ENCODE data around the gene ZBED1. TPM values are rescaled to one million over a fixed set of nuclear protein-coding genes. Genes with fewer than 3 reads are reported as not detected.
"Not testable (repeated sequence)": the region's sequence is repeated elsewhere in the genome, so short reads cannot be mapped to it uniquely, and the experiment has no call there.

ZBED1 gene
- total and polyA plus RNA-seq, 4 donors, result 13.5 to 36.7 (median 32.0) TPM

DNA sequence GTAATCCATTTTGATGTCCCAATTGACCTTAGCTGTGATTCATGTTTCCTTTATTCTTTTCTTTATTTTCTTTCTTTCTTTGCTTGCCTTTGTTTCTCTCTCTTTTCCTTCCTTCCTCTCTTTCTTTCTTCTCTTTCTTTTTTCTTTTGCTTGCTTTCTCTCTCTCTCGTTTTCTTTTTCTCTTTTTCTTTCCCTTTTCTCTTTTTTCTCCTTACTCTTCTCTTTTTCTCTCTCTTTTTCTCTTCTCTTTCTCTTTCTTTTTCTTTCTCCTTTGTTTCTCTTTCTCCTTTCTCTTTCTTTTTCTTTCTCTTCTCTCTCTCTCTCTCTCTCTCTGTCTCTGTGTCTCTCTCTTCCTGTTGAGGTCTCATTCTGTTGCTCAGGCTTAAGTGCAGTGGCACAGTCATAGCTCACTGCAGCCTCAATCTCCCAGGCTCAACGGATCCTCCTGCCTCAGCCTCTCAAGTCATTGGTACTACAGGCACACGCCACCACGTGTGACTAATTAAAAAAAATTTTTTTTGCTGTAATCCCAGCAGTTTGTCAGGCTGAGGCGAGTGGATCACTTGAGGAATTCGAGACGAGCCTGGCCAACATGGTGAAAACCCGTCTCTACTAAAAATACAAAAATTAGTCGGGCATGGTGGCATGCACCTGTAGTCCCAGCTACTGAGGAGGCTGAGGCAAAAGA is 8.0 kb upstream of the ZBED1 start:
- DNase-seq (no peak), ATAC-seq (ENCODE audit: insufficient read depth, low FRiP score) (no peak)
- peaks cover 0 to 3% (median 0%) of the 10 kb centered on the region in 4 donors for H3K9me3 ChIP-seq (ENCODE audit: control insufficient read depth in 4 of 4, insufficient read depth in 3 of 4, low read length in 3 of 4)
- no peak overlapping the region for H3K9ac ChIP-seq (ENCODE audit: insufficient read depth in 1 of 2, low read length in 2 of 2)
- H3K27ac ChIP-seq (ENCODE audit: low read depth in 1 of 2, low read length in 1 of 2), result no peak overlapping the region
- H3K27me3 ChIP-seq (ENCODE audit: control insufficient read depth in 3 of 3, insufficient read depth in 3 of 3, low read length in 2 of 3), result no peaks in the 10 kb centered on the region
- H3K36me3 ChIP-seq (ENCODE audit: control insufficient read depth in 4 of 4, insufficient read depth in 4 of 4, low read length in 4 of 4), result no peaks in the 10 kb centered on the region
- 88 to 91% methylated on average over 9 of the region's 9 CpGs for WGBS, 2 donors
- H3K4me1 ChIP-seq (ENCODE audit: control insufficient read depth in 5 of 5, insufficient read depth in 5 of 5, low read length in 5 of 5), result peaks cover 0 to 3% (median 0%) of the 10 kb centered on the region in 5 donors
- TF ChIP-seq, protein P1, sequence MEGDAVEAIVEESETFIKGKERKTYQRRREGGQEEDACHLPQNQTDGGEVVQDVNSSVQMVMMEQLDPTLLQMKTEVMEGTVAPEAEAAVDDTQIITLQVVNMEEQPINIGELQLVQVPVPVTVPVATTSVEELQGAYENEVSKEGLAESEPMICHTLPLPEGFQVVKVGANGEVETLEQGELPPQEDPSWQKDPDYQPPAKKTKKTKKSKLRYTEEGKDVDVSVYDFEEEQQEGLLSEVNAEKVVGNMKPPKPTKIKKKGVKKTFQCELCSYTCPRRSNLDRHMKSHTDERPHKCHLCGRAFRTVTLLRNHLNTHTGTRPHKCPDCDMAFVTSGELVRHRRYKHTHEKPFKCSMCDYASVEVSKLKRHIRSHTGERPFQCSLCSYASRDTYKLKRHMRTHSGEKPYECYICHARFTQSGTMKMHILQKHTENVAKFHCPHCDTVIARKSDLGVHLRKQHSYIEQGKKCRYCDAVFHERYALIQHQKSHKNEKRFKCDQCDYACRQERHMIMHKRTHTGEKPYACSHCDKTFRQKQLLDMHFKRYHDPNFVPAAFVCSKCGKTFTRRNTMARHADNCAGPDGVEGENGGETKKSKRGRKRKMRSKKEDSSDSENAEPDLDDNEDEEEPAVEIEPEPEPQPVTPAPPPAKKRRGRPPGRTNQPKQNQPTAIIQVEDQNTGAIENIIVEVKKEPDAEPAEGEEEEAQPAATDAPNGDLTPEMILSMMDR (IDR thresholded peaks at IDR 0.05; ENCODE audit: control extremely low read depth, extremely low read depth), result no peak
- no peak overlapping the region for H3K4me3 ChIP-seq

DNA sequence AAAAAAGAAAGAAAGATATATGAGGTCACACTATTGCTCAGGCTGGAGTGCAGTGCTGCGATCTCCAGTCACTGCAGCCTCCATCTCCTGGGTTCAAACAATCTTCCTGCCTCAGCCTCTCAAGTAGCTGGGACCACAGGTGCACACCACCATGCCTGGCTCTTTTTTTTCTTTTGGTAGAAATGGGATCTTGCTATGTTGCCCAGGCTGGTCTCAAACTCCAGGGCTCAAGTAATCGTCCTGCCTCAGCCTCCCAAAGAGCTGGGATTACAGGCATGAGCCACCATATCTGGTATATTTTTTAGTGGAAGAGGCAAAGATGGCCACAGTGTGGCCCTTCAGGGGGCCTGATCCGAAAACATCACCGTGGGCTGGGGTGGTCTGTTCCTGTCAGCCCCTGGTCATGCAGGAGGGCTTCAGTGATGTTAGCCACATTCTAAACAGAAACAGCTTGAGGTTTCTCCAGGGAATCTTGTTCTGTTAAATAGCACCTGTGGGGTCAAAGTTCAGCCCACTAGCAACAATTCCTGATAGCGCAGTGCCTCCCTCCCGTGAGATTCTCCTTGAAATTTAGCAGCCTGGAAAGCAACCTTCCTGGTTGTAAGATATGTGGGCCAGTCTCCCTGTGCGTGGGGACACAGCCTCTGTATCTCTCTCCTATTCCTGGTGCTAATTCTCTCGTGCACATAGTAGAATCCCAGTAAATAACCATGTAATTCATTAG is 7.3 kb upstream of the ZBED1 start:
- no peak for DNase-seq
- Histone ChIP-seq H3K9ac (ENCODE audit: insufficient read depth in 1 of 2, low read length in 2 of 2) (no peak overlapping the region), H3K4me1 (ENCODE audit: control insufficient read depth in 5 of 5, insufficient read depth in 5 of 5, low read length in 5 of 5) (no peaks in the 10 kb centered on the region), H3K4me3 (no peak overlapping the region), H3K9me3 (ENCODE audit: control insufficient read depth in 4 of 4, insufficient read depth in 3 of 4, low read length in 3 of 4) (peaks cover 0 to 3% (median 0%) of the 10 kb centered on the region in 4 donors), H3K27ac (ENCODE audit: low read depth in 1 of 2, low read length in 1 of 2) (no peak overlapping the region), H3K27me3 (ENCODE audit: control insufficient read depth in 3 of 3, insufficient read depth in 3 of 3, low read length in 2 of 3) (no peaks in the 10 kb centered on the region), H3K36me3 (ENCODE audit: control insufficient read depth in 4 of 4, insufficient read depth in 4 of 4, low read length in 4 of 4) (no peaks in the 10 kb centered on the region)
- TF ChIP-seq, protein P1 (IDR thresholded peaks at IDR 0.05; ENCODE audit: control extremely low read depth, extremely low read depth), result no peak
- 73 to 87% methylated on average over 8 of the region's 8 CpGs for WGBS, 2 donors
- ATAC-seq (ENCODE audit: insufficient read depth, low FRiP score), result no peak

DNA sequence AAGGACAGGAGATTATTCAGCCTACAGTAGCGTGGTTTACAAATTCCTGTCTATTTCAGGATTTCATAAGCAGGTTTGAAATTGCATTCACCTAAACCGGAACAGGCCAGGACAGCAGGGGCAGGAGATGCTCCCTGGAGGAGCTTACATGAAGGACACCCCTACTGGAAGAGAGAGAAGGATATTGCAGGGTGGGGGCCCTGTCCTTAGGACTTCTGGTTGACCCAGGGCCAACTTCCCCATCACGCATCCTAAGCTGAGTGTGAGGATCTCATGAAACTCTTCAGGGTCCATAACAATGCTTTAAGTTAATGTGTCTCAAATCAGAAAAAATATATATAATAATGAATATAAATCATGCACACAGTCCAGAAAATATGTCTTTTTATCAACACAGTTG is 6.4 kb upstream of the ZBED1 start:
- H3K36me3 ChIP-seq (ENCODE audit: control insufficient read depth in 4 of 4, insufficient read depth in 4 of 4, low read length in 4 of 4), result no peaks in the 10 kb centered on the region
- H3K9me3 ChIP-seq (ENCODE audit: control insufficient read depth in 4 of 4, insufficient read depth in 3 of 4, low read length in 3 of 4), result peaks cover 0 to 3% (median 0%) of the 10 kb centered on the region in 4 donors
- H3K27me3 ChIP-seq (ENCODE audit: control insufficient read depth in 3 of 3, insufficient read depth in 3 of 3, low read length in 2 of 3), result no peaks in the 10 kb centered on the region
- no peak for ATAC-seq (ENCODE audit: insufficient read depth, low FRiP score)
- no peak overlapping the region for H3K27ac ChIP-seq (ENCODE audit: low read depth in 1 of 2, low read length in 1 of 2)
- H3K9ac ChIP-seq (ENCODE audit: insufficient read depth in 1 of 2, low read length in 2 of 2), result no peak overlapping the region
- WGBS, 2 donors, result 68 to 89% methylated on average over 3 of the region's 3 CpGs
- H3K4me1 ChIP-seq (ENCODE audit: control insufficient read depth in 5 of 5, insufficient read depth in 5 of 5, low read length in 5 of 5), result no peaks in the 10 kb centered on the region
- TF ChIP-seq, protein P1 (IDR thresholded peaks at IDR 0.05; ENCODE audit: control extremely low read depth, extremely low read depth), result no peak
- no peak for DNase-seq
- no peak overlapping the region for H3K4me3 ChIP-seq

DNA sequence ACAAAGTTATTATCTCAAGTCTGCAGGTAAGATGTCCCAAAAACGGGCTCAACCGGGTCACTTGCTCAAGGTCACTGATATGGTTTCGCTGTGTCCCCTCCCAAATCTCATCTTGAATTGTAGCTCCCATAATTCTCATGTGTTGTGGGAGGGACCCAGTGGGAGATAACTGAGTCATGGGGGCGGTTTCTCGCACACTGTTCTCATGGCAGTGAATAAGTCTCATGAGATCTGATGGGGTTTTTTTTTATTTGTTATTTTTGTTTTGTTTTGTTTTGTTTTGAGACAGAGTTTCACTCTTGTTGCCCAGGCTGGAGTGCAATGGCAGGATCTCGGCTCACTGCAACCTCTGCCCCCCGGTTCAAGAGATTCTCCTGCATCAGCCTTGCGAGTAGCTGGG is 4.6 kb upstream of the ZBED1 start:
- DNase-seq; H3K36me3 ChIP-seq (ENCODE audit: control insufficient read depth in 4 of 4, insufficient read depth in 4 of 4, low read length in 4 of 4); H3K9ac ChIP-seq (ENCODE audit: insufficient read depth in 1 of 2, low read length in 2 of 2); H3K4me3 ChIP-seq; H3K4me1 ChIP-seq (ENCODE audit: control insufficient read depth in 5 of 5, insufficient read depth in 5 of 5, low read length in 5 of 5); ATAC-seq (ENCODE audit: insufficient read depth, low FRiP score); H3K27me3 ChIP-seq (ENCODE audit: control insufficient read depth in 3 of 3, insufficient read depth in 3 of 3, low read length in 2 of 3); H3K27ac ChIP-seq (ENCODE audit: low read depth in 1 of 2, low read length in 1 of 2); H3K9me3 ChIP-seq (ENCODE audit: control insufficient read depth in 4 of 4, insufficient read depth in 3 of 4, low read length in 3 of 4): not testable (repeated sequence)
- 91 to 92% methylated on average over 8 of the region's 8 CpGs for WGBS, 2 donors

Data from lung (tissue), 12 donors.